ENCODE data around the gene ATP8B1.

DNA sequence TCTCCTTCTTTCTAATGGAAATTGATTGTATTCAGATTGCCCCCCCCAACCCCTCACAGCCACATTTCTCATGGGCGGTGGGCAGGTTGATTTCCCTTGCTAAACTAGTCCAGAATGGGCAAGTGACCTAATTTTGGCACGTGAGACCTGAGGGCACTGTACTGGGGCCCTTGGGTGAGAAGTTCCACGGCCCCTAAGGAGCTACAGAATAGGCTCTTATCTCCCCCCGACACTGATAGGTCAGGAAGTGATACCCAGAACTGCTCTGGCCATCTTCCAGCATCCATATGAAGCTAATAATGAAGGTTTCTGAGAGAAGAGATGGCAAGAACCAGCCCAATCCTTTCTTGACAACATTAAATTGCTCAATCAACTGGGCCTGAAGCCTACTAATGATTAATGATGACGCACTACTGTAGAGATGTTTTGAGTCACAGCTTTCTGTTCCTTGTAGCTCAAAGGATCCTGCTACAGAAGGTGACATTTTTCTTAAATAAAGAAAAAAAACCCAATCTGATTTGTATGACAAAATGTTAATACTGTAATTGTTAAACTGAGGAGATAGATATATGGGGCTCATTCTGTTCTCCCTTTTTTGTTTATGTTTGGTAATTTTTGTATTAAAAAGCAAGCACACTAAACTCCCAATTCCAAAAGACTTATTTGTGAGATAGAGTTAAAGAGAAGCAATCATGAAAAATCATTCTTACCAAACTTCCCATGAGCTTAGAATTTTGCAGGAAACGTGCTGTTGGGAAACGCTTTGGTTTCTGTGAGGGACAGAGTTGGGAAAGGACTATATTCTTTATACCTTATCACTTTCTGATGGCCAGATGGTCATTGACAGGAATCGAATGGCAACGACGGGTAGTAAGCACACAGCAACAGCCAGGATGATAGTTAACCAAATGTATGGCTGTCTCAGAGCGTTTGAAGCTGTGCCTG is 153.3 kb downstream of the ATP8B1 start:
- TF ChIP-seq, protein P1, sequence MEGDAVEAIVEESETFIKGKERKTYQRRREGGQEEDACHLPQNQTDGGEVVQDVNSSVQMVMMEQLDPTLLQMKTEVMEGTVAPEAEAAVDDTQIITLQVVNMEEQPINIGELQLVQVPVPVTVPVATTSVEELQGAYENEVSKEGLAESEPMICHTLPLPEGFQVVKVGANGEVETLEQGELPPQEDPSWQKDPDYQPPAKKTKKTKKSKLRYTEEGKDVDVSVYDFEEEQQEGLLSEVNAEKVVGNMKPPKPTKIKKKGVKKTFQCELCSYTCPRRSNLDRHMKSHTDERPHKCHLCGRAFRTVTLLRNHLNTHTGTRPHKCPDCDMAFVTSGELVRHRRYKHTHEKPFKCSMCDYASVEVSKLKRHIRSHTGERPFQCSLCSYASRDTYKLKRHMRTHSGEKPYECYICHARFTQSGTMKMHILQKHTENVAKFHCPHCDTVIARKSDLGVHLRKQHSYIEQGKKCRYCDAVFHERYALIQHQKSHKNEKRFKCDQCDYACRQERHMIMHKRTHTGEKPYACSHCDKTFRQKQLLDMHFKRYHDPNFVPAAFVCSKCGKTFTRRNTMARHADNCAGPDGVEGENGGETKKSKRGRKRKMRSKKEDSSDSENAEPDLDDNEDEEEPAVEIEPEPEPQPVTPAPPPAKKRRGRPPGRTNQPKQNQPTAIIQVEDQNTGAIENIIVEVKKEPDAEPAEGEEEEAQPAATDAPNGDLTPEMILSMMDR (IDR thresholded peaks at IDR 0.05) = no peak
- TF ChIP-seq POLR2A (IDR thresholded peaks at IDR 0.05) (no peak), EP300 (IDR thresholded peaks at IDR 0.05; ENCODE audit: low read depth) (no peak)

All from transverse colon (tissue), 3 donors.